Uterus (tissue), 2 donors: ENCODE measurements around the gene BMAL2.

Experiments used
- POLR2A ChIP-seq, 2 donors: fragments of 450-650 bp; IDR thresholded peaks; one replicate each; pipeline ENCODE4 v1.6.1; 2016; ENCODE audit warnings: antibody characterized with exemption in 2 of 2, mild to moderate bottlenecking in 1 of 2, moderate library complexity in 1 of 2
- TF ChIP-seq, protein P1 (sequence below), 4 experiments: fragments of 200-600 bp in 2 of 4; fragments of 450-650 bp in 2 of 4; sonication (generic) in 2 of 4; IDR thresholded peaks; one replicate each; pipeline ENCODE4 v1.5.1; 2016 to 2019; ENCODE audit warnings: antibody characterized with exemption in 4 of 4, mild to moderate bottlenecking in 2 of 4, moderate library complexity in 1 of 4

DNA sequence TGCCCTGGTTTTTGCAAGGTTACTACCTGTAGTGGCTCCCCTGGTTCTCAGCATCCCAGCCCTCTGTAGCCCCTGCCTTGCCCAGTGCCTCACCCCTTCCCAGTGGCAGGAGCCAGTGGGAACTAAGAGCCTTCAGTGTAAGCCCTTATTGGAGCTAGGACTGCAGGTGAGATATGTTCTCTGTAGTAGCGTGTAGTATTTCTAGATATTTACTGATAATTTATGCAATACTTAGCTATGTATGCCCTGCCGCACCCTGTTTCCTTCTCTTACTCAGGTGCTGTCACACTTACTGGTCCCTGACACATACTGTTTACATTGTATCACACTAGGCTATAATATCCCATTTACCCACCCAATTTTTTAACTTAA is 3.6 kb downstream of the BMAL2 start:
- TF ChIP-seq, protein P1, sequence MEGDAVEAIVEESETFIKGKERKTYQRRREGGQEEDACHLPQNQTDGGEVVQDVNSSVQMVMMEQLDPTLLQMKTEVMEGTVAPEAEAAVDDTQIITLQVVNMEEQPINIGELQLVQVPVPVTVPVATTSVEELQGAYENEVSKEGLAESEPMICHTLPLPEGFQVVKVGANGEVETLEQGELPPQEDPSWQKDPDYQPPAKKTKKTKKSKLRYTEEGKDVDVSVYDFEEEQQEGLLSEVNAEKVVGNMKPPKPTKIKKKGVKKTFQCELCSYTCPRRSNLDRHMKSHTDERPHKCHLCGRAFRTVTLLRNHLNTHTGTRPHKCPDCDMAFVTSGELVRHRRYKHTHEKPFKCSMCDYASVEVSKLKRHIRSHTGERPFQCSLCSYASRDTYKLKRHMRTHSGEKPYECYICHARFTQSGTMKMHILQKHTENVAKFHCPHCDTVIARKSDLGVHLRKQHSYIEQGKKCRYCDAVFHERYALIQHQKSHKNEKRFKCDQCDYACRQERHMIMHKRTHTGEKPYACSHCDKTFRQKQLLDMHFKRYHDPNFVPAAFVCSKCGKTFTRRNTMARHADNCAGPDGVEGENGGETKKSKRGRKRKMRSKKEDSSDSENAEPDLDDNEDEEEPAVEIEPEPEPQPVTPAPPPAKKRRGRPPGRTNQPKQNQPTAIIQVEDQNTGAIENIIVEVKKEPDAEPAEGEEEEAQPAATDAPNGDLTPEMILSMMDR (IDR thresholded peaks at IDR 0.05) = no peak
- TF ChIP-seq POLR2A (IDR thresholded peaks at IDR 0.05) = no peak
